C4-2B (cell line): ENCODE measurements around the gene ZBTB8OS.
"Not testable (repeated sequence)": the region's sequence is repeated elsewhere in the genome, so short reads cannot be mapped to it uniquely, and the experiment has no call there.

ENCODE experiments used
- ZFX ChIP-seq: fragments of 450-650 bp; IDR thresholded peaks from 2 replicates; pipeline ENCODE4 v1.6.1; 2017
- TF ChIP-seq, protein P1 (sequence below): fragments of 450-650 bp; conservative IDR thresholded peaks from 2 replicates; pipeline ENCODE4 v1.5.1; 2017; ENCODE audit warnings: mild to moderate bottlenecking

DNA sequence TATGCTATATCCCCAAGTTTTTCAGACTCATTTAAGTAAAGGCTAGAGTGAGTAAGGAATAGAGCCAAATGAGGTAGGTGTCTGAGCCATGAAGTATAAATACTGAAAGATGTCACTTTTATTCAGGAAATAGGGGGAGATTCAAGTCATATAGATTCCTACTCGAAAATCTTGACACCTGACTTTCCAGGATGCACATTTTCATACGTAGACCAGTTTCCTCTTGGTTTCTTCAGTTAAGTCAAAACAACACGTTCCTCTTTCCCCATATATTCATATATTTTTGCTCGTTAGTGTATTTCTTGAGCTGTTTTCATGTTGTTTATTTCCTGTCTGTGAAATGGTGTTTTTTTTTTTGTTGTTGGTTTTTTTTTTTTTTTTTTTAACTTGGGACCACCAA lies 29.6 kb upstream of the ZBTB8OS start:
- TF ChIP-seq, protein P1, sequence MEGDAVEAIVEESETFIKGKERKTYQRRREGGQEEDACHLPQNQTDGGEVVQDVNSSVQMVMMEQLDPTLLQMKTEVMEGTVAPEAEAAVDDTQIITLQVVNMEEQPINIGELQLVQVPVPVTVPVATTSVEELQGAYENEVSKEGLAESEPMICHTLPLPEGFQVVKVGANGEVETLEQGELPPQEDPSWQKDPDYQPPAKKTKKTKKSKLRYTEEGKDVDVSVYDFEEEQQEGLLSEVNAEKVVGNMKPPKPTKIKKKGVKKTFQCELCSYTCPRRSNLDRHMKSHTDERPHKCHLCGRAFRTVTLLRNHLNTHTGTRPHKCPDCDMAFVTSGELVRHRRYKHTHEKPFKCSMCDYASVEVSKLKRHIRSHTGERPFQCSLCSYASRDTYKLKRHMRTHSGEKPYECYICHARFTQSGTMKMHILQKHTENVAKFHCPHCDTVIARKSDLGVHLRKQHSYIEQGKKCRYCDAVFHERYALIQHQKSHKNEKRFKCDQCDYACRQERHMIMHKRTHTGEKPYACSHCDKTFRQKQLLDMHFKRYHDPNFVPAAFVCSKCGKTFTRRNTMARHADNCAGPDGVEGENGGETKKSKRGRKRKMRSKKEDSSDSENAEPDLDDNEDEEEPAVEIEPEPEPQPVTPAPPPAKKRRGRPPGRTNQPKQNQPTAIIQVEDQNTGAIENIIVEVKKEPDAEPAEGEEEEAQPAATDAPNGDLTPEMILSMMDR: not testable (repeated sequence)
- TF ChIP-seq ZFX: not testable (repeated sequence)
